Measurements from ENCODE around the gene ATP2C1.

DNA sequence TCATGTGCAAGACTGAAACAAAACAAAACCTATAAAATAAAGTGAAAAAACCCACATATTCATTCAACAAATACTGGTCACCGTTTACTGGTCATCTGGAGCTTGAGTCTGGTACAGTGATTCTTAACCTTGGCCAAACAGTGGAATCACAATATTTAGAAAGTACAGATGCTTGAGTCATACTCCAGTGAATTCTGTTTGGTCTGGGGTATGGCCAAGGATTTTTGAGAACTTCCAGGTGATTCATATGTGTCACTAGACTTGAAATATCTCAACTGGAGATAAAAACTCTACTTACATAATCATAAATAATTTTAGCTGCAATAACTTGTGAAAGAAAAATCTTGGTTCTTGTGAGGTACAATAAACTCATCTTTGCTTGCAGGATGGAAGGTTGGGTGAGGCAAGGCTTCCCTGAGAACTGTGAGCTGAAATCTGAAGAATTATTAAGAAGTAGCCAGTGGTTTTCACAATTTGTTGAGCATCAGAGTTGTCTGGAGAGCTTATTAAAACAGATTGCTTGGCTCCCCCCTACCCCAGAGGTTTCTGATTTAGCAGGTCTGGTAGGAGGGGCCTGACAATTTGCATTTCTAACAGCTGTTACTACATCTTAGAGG, 142.4 kb downstream of the ATP2C1 start:
- TF ChIP-seq, protein P1, sequence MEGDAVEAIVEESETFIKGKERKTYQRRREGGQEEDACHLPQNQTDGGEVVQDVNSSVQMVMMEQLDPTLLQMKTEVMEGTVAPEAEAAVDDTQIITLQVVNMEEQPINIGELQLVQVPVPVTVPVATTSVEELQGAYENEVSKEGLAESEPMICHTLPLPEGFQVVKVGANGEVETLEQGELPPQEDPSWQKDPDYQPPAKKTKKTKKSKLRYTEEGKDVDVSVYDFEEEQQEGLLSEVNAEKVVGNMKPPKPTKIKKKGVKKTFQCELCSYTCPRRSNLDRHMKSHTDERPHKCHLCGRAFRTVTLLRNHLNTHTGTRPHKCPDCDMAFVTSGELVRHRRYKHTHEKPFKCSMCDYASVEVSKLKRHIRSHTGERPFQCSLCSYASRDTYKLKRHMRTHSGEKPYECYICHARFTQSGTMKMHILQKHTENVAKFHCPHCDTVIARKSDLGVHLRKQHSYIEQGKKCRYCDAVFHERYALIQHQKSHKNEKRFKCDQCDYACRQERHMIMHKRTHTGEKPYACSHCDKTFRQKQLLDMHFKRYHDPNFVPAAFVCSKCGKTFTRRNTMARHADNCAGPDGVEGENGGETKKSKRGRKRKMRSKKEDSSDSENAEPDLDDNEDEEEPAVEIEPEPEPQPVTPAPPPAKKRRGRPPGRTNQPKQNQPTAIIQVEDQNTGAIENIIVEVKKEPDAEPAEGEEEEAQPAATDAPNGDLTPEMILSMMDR (IDR thresholded peaks at IDR 0.05; ENCODE audit: insufficient read depth, low read length): no peak
- no peak for TF ChIP-seq POLR2AphosphoS5 (IDR thresholded peaks at IDR 0.05; ENCODE audit: low read depth)
- TF ChIP-seq GABPA (IDR thresholded peaks at IDR 0.05; ENCODE audit: low read depth): no peak
- TF ChIP-seq, protein P2, sequence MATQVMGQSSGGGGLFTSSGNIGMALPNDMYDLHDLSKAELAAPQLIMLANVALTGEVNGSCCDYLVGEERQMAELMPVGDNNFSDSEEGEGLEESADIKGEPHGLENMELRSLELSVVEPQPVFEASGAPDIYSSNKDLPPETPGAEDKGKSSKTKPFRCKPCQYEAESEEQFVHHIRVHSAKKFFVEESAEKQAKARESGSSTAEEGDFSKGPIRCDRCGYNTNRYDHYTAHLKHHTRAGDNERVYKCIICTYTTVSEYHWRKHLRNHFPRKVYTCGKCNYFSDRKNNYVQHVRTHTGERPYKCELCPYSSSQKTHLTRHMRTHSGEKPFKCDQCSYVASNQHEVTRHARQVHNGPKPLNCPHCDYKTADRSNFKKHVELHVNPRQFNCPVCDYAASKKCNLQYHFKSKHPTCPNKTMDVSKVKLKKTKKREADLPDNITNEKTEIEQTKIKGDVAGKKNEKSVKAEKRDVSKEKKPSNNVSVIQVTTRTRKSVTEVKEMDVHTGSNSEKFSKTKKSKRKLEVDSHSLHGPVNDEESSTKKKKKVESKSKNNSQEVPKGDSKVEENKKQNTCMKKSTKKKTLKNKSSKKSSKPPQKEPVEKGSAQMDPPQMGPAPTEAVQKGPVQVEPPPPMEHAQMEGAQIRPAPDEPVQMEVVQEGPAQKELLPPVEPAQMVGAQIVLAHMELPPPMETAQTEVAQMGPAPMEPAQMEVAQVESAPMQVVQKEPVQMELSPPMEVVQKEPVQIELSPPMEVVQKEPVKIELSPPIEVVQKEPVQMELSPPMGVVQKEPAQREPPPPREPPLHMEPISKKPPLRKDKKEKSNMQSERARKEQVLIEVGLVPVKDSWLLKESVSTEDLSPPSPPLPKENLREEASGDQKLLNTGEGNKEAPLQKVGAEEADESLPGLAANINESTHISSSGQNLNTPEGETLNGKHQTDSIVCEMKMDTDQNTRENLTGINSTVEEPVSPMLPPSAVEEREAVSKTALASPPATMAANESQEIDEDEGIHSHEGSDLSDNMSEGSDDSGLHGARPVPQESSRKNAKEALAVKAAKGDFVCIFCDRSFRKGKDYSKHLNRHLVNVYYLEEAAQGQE (IDR thresholded peaks at IDR 0.05; ENCODE audit: insufficient replicate concordance, low read depth): no peak
- TF ChIP-seq SPI1 (IDR thresholded peaks at IDR 0.05; ENCODE audit: borderline replicate concordance, low read depth): no peak
